ENCODE data around the gene EEF1G. TPM values are rescaled to one million over a fixed set of nuclear protein-coding genes. Genes with fewer than 3 reads are reported as not detected.

EEF1G gene
- total and polyA plus RNA-seq, 9 of the 15 experiments (the other 6 are each of a cell fraction or from before 2014, with no cell fraction given), result 985 to 2,349 (median 2,035) TPM

DNA sequence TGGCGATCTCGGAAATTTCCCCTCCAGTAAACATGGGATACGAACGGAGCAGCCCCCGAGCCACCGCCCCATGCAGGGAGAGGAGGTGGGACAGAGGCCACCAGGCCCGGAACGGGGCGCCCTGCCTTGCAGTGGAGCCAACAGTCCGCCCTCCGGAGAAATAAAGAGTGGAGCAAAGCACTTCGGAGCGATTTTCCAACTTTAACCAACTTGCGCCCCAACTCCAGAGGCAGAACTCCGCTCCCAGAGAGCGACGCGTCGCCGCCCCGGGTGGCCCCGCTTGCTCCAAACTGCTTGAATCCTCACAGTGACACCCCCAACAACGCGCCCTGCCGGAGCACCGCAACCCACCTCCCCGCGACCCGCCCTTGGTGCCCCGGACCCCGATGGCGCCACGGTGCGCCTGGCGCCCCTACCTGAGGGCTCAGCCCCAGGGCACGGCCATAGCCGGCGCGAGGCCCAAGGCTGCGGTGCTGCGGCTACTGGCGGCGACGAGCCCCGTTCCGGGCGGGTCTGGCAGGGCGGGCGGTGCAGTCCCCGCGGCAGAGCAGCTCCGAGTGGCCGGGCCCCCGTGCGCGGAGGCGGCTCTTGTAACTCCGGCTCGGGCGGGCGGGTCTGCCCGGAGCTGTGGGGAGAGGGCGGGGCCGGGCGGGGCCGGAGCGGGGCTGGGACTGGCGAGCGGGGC, 27.3 kb downstream of the EEF1G start, which contains the start of gene AHNAK (continued):
- TF ChIP-seq, protein P1, sequence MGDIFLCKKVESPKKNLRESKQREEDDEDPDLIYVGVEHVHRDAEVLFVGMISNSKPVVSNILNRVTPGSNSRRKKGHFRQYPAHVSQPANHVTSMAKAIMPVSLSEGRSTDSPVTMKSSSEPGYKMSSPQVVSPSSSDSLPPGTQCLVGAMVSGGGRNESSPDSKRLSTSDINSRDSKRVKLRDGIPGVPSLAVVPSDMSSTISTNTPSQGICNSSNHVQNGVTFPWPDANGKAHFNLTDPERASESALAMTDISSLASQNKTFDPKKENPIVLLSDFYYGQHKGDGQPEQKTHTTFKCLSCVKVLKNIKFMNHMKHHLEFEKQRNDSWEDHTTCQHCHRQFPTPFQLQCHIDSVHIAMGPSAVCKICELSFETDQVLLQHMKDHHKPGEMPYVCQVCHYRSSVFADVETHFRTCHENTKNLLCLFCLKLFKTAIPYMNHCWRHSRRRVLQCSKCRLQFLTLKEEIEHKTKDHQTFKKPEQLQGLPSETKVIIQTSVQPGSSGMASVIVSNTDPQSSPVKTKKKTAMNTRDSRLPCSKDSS (IDR thresholded peaks at IDR 0.05; ENCODE audit: low read depth, partially characterized antibody), result no peak
- TF ChIP-seq ZNF41 (CRISPR knock-in tag; conservative IDR thresholded peaks at IDR 0.05) (no peak), ZNF584 (CRISPR knock-in tag; IDR thresholded peaks at IDR 0.05; ENCODE audit: low read depth) (no peak), ZNF445 (CRISPR knock-in tag; IDR thresholded peaks at IDR 0.05; ENCODE audit: low read depth) (no peak), SAP30 (IDR thresholded peaks at IDR 0.05; ENCODE audit: borderline replicate concordance, insufficient read depth, low read depth, low read length, poor library complexity, severe bottlenecking) (no peak), CBX5 (IDR thresholded peaks at IDR 0.05; ENCODE audit: borderline replicate concordance, low read depth) (no peak), IFI16 (CRISPR knock-in tag; IDR thresholded peaks at IDR 0.05) (no peak)
- TF ChIP-seq, protein P2, sequence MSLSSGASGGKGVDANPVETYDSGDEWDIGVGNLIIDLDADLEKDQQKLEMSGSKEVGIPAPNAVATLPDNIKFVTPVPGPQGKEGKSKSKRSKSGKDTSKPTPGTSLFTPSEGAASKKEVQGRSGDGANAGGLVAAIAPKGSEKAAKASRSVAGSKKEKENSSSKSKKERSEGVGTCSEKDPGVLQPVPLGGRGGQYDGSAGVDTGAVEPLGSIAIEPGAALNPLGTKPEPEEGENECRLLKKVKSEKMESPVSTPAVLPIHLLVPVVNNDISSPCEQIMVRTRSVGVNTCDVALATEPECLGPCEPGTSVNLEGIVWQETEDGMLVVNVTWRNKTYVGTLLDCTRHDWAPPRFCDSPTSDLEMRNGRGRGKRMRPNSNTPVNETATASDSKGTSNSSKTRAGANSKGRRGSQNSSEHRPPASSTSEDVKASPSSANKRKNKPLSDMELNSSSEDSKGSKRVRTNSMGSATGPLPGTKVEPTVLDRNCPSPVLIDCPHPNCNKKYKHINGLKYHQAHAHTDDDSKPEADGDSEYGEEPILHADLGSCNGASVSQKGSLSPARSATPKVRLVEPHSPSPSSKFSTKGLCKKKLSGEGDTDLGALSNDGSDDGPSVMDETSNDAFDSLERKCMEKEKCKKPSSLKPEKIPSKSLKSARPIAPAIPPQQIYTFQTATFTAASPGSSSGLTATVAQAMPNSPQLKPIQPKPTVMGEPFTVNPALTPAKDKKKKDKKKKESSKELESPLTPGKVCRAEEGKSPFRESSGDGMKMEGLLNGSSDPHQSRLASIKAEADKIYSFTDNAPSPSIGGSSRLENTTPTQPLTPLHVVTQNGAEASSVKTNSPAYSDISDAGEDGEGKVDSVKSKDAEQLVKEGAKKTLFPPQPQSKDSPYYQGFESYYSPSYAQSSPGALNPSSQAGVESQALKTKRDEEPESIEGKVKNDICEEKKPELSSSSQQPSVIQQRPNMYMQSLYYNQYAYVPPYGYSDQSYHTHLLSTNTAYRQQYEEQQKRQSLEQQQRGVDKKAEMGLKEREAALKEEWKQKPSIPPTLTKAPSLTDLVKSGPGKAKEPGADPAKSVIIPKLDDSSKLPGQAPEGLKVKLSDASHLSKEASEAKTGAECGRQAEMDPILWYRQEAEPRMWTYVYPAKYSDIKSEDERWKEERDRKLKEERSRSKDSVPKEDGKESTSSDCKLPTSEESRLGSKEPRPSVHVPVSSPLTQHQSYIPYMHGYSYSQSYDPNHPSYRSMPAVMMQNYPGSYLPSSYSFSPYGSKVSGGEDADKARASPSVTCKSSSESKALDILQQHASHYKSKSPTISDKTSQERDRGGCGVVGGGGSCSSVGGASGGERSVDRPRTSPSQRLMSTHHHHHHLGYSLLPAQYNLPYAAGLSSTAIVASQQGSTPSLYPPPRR (CRISPR knock-in tag; IDR thresholded peaks at IDR 0.05; ENCODE audit: borderline replicate concordance), result no peak
- TF ChIP-seq, protein P3, sequence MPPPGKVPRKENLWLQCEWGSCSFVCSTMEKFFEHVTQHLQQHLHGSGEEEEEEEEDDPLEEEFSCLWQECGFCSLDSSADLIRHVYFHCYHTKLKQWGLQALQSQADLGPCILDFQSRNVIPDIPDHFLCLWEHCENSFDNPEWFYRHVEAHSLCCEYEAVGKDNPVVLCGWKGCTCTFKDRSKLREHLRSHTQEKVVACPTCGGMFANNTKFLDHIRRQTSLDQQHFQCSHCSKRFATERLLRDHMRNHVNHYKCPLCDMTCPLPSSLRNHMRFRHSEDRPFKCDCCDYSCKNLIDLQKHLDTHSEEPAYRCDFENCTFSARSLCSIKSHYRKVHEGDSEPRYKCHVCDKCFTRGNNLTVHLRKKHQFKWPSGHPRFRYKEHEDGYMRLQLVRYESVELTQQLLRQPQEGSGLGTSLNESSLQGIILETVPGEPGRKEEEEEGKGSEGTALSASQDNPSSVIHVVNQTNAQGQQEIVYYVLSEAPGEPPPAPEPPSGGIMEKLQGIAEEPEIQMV (tag; conservative IDR thresholded peaks at IDR 0.05; ENCODE audit: low read depth), result no peak
- TF ChIP-seq, protein P4, sequence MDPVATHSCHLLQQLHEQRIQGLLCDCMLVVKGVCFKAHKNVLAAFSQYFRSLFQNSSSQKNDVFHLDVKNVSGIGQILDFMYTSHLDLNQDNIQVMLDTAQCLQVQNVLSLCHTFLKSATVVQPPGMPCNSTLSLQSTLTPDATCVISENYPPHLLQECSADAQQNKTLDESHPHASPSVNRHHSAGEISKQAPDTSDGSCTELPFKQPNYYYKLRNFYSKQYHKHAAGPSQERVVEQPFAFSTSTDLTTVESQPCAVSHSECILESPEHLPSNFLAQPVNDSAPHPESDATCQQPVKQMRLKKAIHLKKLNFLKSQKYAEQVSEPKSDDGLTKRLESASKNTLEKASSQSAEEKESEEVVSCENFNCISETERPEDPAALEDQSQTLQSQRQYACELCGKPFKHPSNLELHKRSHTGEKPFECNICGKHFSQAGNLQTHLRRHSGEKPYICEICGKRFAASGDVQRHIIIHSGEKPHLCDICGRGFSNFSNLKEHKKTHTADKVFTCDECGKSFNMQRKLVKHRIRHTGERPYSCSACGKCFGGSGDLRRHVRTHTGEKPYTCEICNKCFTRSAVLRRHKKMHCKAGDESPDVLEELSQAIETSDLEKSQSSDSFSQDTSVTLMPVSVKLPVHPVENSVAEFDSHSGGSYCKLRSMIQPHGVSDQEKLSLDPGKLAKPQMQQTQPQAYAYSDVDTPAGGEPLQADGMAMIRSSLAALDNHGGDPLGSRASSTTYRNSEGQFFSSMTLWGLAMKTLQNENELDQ (CRISPR knock-in tag; IDR thresholded peaks at IDR 0.05; ENCODE audit: borderline replicate concordance), result no peak
- TF ChIP-seq, protein P5, sequence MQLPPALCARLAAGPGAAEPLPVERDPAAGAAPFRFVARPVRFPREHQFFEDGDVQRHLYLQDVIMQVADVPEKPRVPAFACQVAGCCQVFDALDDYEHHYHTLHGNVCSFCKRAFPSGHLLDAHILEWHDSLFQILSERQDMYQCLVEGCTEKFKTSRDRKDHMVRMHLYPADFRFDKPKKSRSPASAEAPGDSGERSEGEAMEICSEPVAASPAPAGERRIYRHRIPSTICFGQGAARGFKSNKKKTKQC (CRISPR knock-in tag; IDR thresholded peaks at IDR 0.05), result no peak

Data from K562 (cell line).